Neural progenitor cell (in vitro differentiated cells): ENCODE measurements around the gene NFIA. TPM values are rescaled to one million over a fixed set of nuclear protein-coding genes. Genes with fewer than 3 reads are reported as not detected.
A peak's percentile ranks its signal among the peaks of the same experiment; 100 is the strongest.

Experiments
- DNase-seq: peaks from one replicate; pipeline ENCODE4 v3.0.0-alpha.2; 2016; ENCODE audit warnings: low spot score
- H2AFZ ChIP-seq: fragments of 200-600 bp; sonication (generic); replicated peaks from 2 replicates; pipeline ENCODE4 v1.6.1; 2016; ENCODE audit warnings: antibody characterized with exemption
- H3F3A ChIP-seq: fragments of 200-600 bp; sonication (generic); 2 replicates; pipeline ENCODE4 v1.6.1; 2016; ENCODE audit warnings: antibody characterized with exemption, low read depth
- H3K27ac ChIP-seq: fragments of 200-600 bp; sonication (generic); 2 replicates; pipeline ENCODE4 v1.5.1; 2016; ENCODE audit warnings: mild to moderate bottlenecking
- H3K27me3 ChIP-seq: fragments of 200-600 bp; sonication (generic); 2 replicates; pipeline ENCODE4 v1.6.1; 2016; ENCODE audit warnings: mild to moderate bottlenecking, moderate library complexity
- H3K36me3 ChIP-seq: fragments of 200-600 bp; sonication (generic); 2 replicates; pipeline ENCODE4 v1.5.1; 2016
- H3K4me1 ChIP-seq: fragments of 200-600 bp; sonication (generic); 2 replicates; pipeline ENCODE4 v1.6.1; 2016; ENCODE audit warnings: mixed run types
- H3K4me2 ChIP-seq: fragments of 200-600 bp; sonication (generic); 2 replicates; pipeline ENCODE4 v1.6.1; 2016
- H3K4me3 ChIP-seq: fragments of 200-600 bp; sonication (generic); 2 replicates; pipeline ENCODE4 v1.5.1; 2016
- H3K79me2 ChIP-seq: fragments of 200-600 bp; sonication (generic); 2 replicates; pipeline ENCODE4 v1.6.1; 2016; ENCODE audit warnings: low read depth
- H3K9ac ChIP-seq: fragments of 200-600 bp; sonication (generic); 2 replicates; pipeline ENCODE4 v1.6.1; 2016
- H3K9me3 ChIP-seq: fragments of 200-600 bp; sonication (generic); 2 replicates; pipeline ENCODE4 v1.5.1; 2016; ENCODE audit warnings: low read depth
- H4K20me1 ChIP-seq: fragments of 200-600 bp; sonication (generic); 2 replicates; pipeline ENCODE4 v1.6.1; 2016; ENCODE audit warnings: low read depth
- H3K27ac Mint-ChIP-seq: 3 replicates; pipeline ENCODE4 v1.8.0; 2021; ENCODE audit warnings: mixed read lengths
- H3K27me3 Mint-ChIP-seq: 2 replicates; pipeline ENCODE4 v1.8.0; 2022; ENCODE audit warnings: low read depth, mild to moderate bottlenecking, inconsistent platforms, moderate library complexity, mixed read lengths; ENCODE audit not compliant: insufficient read depth
- H3K36me3 Mint-ChIP-seq: 3 replicates; pipeline ENCODE4 v1.8.0; 2021; ENCODE audit warnings: mixed read lengths
- H3K4me1 Mint-ChIP-seq: 3 replicates; pipeline ENCODE4 v1.8.0; 2021; ENCODE audit warnings: mixed read lengths
- H3K4me3 Mint-ChIP-seq: 3 replicates; pipeline ENCODE4 v1.8.0; 2021; ENCODE audit warnings: mild to moderate bottlenecking, moderate library complexity, mixed read lengths
- H3K9me3 Mint-ChIP-seq: 3 replicates; pipeline ENCODE4 v1.8.0; 2020; ENCODE audit warnings: mixed read lengths
- CTCF ChIP-seq: fragments of 200-600 bp; sonication (generic); IDR thresholded peaks from 2 replicates; pipeline ENCODE4 v1.5.1; 2017; ENCODE audit warnings: antibody characterized with exemption, mild to moderate bottlenecking
- EZH2 ChIP-seq: fragments of 200-600 bp; sonication (generic); IDR thresholded peaks from 2 replicates; pipeline ENCODE4 v1.6.1; 2017; ENCODE audit warnings: antibody characterized with exemption, mild to moderate bottlenecking, moderate library complexity
- EZH2phosphoT487 ChIP-seq: fragments of 200-600 bp; sonication (generic); IDR thresholded peaks from 2 replicates; pipeline ENCODE4 v1.6.1; 2017; ENCODE audit warnings: antibody characterized with exemption
- total RNA-seq: library from RNA; depleted of rRNA; stranded (reverse); fragments of >200 nt; gene quantifications from 2 replicates; pipeline ENCODE4 v1.2.3, GENCODE V29; 2015; ENCODE audit warnings: low replicate concordance

NFIA gene
- total RNA-seq, 1 donor from 2014 or later: 5.3 TPM

GRCh38 chr1:61244114-61244513 is 161.8 kb downstream of the NFIA start:
- Histone ChIP-seq H3K79me2 (no peaks in the 10 kb centered on the region), H4K20me1 (no peaks in the 10 kb centered on the region), H3K4me1 (peaks cover 15% of the 10 kb centered on the region), H3K27me3 (no peaks in the 10 kb centered on the region), H2AFZ (no peak overlapping the region), H3K9ac (no peak overlapping the region), H3K4me2 (no peak overlapping the region), H3K9me3 (peaks cover 3% of the 10 kb centered on the region), H3K4me3 (no peak overlapping the region), H3K36me3 (no peaks in the 10 kb centered on the region), H3F3A (peaks cover 4% of the 10 kb centered on the region), H3K27ac (no peak overlapping the region)
- Mint-ChIP-seq H3K4me1 (peaks cover 13% of the 10 kb centered on the region), H3K27ac (no peak overlapping the region), H3K4me3 (no peak overlapping the region), H3K27me3 (no peaks in the 10 kb centered on the region), H3K36me3 (no peaks in the 10 kb centered on the region), H3K9me3 (peaks cover 3% of the 10 kb centered on the region)
- TF ChIP-seq EZH2phosphoT487: no peak
- TF ChIP-seq CTCF: no peak
- no peak for TF ChIP-seq EZH2
- no peak for DNase-seq

- peaks cover 3% of the 10 kb centered on the region for H3K9me3 Mint-ChIP-seq
These were observed 163.5 kb downstream of the NFIA start for GRCh38 chr1:61245696-61246400.

GRCh38 chr1:61247051-61247825 is 164.9 kb downstream of the NFIA start:
- no peaks in the 10 kb centered on the region for H3K27me3 Mint-ChIP-seq
- H3K4me3 ChIP-seq: no peak overlapping the region
- no peaks in the 10 kb centered on the region for H3K36me3 Mint-ChIP-seq
- no peaks in the 10 kb centered on the region for H3K27me3 ChIP-seq
- peaks cover 34% of the 10 kb centered on the region for H3K4me1 ChIP-seq
- peaks cover 3% of the 10 kb centered on the region for H3K9me3 Mint-ChIP-seq
- no peak overlapping the region for H3K4me2 ChIP-seq
- peaks cover 19% of the 10 kb centered on the region for H3K4me1 Mint-ChIP-seq
- no peaks in the 10 kb centered on the region for H3K36me3 ChIP-seq
- TF ChIP-seq EZH2phosphoT487 (no peak), CTCF (no peak), EZH2 (no peak)
- H2AFZ ChIP-seq: no peak overlapping the region
- H3F3A ChIP-seq: peaks cover 4% of the 10 kb centered on the region
- no peaks in the 10 kb centered on the region for H4K20me1 ChIP-seq
- no peak for DNase-seq
- H3K27ac ChIP-seq: no peak overlapping the region
- peaks cover 3% of the 10 kb centered on the region for H3K9me3 ChIP-seq
- H3K4me3 Mint-ChIP-seq: no peak overlapping the region
- H3K9ac ChIP-seq: no peak overlapping the region
- no peaks in the 10 kb centered on the region for H3K79me2 ChIP-seq
- H3K27ac Mint-ChIP-seq: peak overlapping the region; percentile 74

More at GRCh38 chr1:61245696-61246400, 163.5 kb downstream of the NFIA start:
- H3K27me3 ChIP-seq: no peaks in the 10 kb centered on the region
- Mint-ChIP-seq H3K27ac (no peak overlapping the region), H3K27me3 (no peaks in the 10 kb centered on the region), H3K36me3 (no peaks in the 10 kb centered on the region), H3K4me3 (no peak overlapping the region), H3K4me1 (peaks cover 15% of the 10 kb centered on the region)
- no peak overlapping the region for H2AFZ ChIP-seq
- H3F3A ChIP-seq: peaks cover 4% of the 10 kb centered on the region
- no peaks in the 10 kb centered on the region for H3K36me3 ChIP-seq
- TF ChIP-seq EZH2 (no peak), EZH2phosphoT487 (no peak), CTCF (no peak)
- no peak overlapping the region for H3K27ac ChIP-seq
- H3K9me3 ChIP-seq: peaks cover 3% of the 10 kb centered on the region
- H3K4me1 ChIP-seq: peaks cover 32% of the 10 kb centered on the region
- no peak for DNase-seq
- H4K20me1 ChIP-seq: no peaks in the 10 kb centered on the region
- no peak overlapping the region for H3K9ac ChIP-seq
- no peak overlapping the region for H3K4me2 ChIP-seq
- no peak overlapping the region for H3K4me3 ChIP-seq
- no peaks in the 10 kb centered on the region for H3K79me2 ChIP-seq
